GM12892 (cell line): ENCODE data around the gene RASGEF1C.

Experiments
- POLR2A ChIP-seq: IDR thresholded peaks from 2 replicates; pipeline ENCODE4 v1.6.1; 2011; ENCODE audit warnings: low read depth, low read length, control low read depth
- POLR2AphosphoS5 ChIP-seq: IDR thresholded peaks from 2 replicates; pipeline ENCODE4 v1.6.1; 2011; ENCODE audit warnings: low read depth, low read length, control low read depth
- TAF1 ChIP-seq: IDR thresholded peaks from 2 replicates; pipeline ENCODE4 v1.6.1; 2011; ENCODE audit warnings: low read depth, mild to moderate bottlenecking, control low read depth, low read length, borderline replicate concordance

GRCh38 chr5:180133971-180134508 lies 75.0 kb downstream of the RASGEF1C start:
- no peak for TF ChIP-seq POLR2A
- no peak for TF ChIP-seq TAF1
- TF ChIP-seq POLR2AphosphoS5 = no peak
